NCI-H1930 (cell line): ENCODE data around the gene ADAP2.
"Not testable (repeated sequence)": the region's sequence is repeated elsewhere in the genome, so short reads cannot be mapped to it uniquely, and the experiment has no call there.

Experiments used
- DNase-seq, 2 experiments: peaks; one replicate each; lab custom pipeline; 2025; lab: John Stamatoyannopoulos, UW

Gene ADAP2

GRCh38 chr17:30969989-30970830 lies 48.5 kb downstream of the ADAP2 start:
- DNase-seq = no peak

GRCh38 chr17:30970831-30971567 lies 49.3 kb downstream of the ADAP2 start, which contains the start of gene RNF135:
Gene RNF135 (plus strand): TSS chr17:30971039. CDS start chr17:30971074, 35 bp downstream.
- DNase-seq = no peak

GRCh38 chr17:30975042-30975820 lies 53.5 kb downstream of the ADAP2 start:
- no peak for DNase-seq

GRCh38 chr17:30979919-30980318 lies 58.2 kb downstream of the ADAP2 start:
- DNase-seq = not testable (repeated sequence)

GRCh38 chr17:30981531-30982519 lies 60.1 kb downstream of the ADAP2 start:
- DNase-seq = no peak

- DNase-seq = no peak
Measured at GRCh38 chr17:30982855-30983254, 61.1 kb downstream of the ADAP2 start.

GRCh38 chr17:30990458-30990857 lies 68.7 kb downstream of the ADAP2 start:
- no peak for DNase-seq

GRCh38 chr17:30992551-30992950 lies 70.8 kb downstream of the ADAP2 start:
- DNase-seq = no peak

- no peak for DNase-seq
Measured at GRCh38 chr17:30995347-30995746, 73.6 kb downstream of the ADAP2 start.

GRCh38 chr17:30996486-30996885 lies 74.7 kb downstream of the ADAP2 start:
- no peak for DNase-seq

GRCh38 chr17:30997270-30997669 lies 75.5 kb downstream of the ADAP2 start:
- no peak for DNase-seq

- DNase-seq = no peak
Measured at GRCh38 chr17:30997842-30998241, 76.1 kb downstream of the ADAP2 start.

GRCh38 chr17:31002047-31002446 lies 80.3 kb downstream of the ADAP2 start:
- DNase-seq = no peak

GRCh38 chr17:31003225-31003866 lies 81.6 kb downstream of the ADAP2 start:
- DNase-seq = no peak

- DNase-seq = no peak
Measured at GRCh38 chr17:31004160-31004559, 82.4 kb downstream of the ADAP2 start.

- no peak for DNase-seq
Measured at GRCh38 chr17:31007695-31008373, 86.1 kb downstream of the ADAP2 start.

GRCh38 chr17:31008374-31009041 lies 86.8 kb downstream of the ADAP2 start:
- no peak for DNase-seq
